Erythroblast (primary cell): ENCODE data around the gene COPE.

Experiments used
- GATA1 ChIP-seq: IDR thresholded peaks from 2 replicates; pipeline ENCODE4 v1.6.1; 2011; ENCODE audit warnings: low read depth, mild to moderate bottlenecking, control low read depth, low read length, moderate library complexity
- POLR2A ChIP-seq: IDR thresholded peaks from 2 replicates; pipeline ENCODE4 v1.6.1; 2011; ENCODE audit warnings: mild to moderate bottlenecking, low read length

DNA sequence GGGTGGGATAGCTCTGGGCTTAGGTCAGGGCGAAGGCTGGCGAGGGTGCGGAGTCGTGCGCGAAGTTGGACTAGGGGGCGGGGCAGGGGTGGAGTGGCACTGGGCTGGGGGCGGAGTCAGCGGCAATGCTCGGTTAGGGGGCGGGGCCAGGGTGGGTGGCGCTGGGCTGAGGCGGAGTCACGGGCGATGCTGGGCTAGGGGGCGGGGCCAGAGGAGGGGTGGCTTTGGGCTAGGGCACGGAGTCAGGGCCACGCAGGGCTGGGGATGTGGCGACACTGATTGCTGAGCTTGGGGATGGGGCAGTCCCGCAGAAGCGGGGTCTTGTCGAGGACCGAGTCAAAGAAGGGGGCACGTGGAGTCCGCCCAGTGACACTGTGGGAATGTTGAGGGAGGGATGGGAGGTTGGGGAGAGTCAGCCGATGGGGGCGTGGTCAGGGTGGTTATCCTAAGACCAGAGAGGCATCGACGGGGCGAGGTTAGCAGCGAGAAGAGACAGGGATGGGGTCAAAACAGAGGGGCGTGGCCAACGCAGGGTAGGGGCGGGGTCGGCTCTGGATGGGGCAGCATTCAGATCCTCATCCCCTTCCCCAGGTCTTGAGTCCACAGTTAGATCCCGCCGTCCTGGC is 13.1 kb upstream of the COPE start:
- TF ChIP-seq POLR2A (no peak), GATA1 (no peak)
